Ovary (tissue), 3 donors: Measurements from ENCODE around the gene HVCN1.

Experiments used
- CTCF ChIP-seq, 3 donors: fragments of 450-650 bp in 2 of 3; fragments of 200-600 bp in 1 of 3; IDR thresholded peaks; one replicate each; pipeline versions ENCODE4 v1.5.1 to v1.8.0; 2016 to 2022; ENCODE audit warnings: antibody characterized with exemption in 3 of 3, mild to moderate bottlenecking in 1 of 3
- POLR2A ChIP-seq: fragments of 450-650 bp; IDR thresholded peaks from one replicate; pipeline ENCODE4 v1.6.1; 2017; ENCODE audit warnings: antibody characterized with exemption, mild to moderate bottlenecking, moderate library complexity
- donor health status: DM: no; HTN: no; CAD: no.

- TF ChIP-seq POLR2A = no peak
- TF ChIP-seq CTCF (IDR thresholded peaks at IDR 0.05) = no peak
Measured at GRCh38 chr12:110679201-110679600, 9.7 kb downstream of the HVCN1 start.
